ENCODE results near the gene DNAJC15. TPM values are rescaled to one million over a fixed set of nuclear protein-coding genes. Genes with fewer than 3 reads are reported as not detected.

Gene DNAJC15
- total and polyA plus RNA-seq, 2 of the 4 experiments (the other 2 are of a cell fraction), result 7.0 to 22.0 TPM

- no peaks in the 10 kb centered on the region for H3K27me3 ChIP-seq (ENCODE audit: control insufficient read depth, insufficient read depth, low read length)
- peak overlapping the region; percentile 96 for H4K91ac ChIP-seq (ENCODE audit: insufficient read depth, low read depth, low read length)
- H3K79me1 ChIP-seq (ENCODE audit: low read depth in 1 of 2, low read length in 2 of 2), result no peaks in the 10 kb centered on the region
- H2BK5ac ChIP-seq (ENCODE audit: low read depth, low read length, poor library complexity, severe bottlenecking), result peak overlapping the region; percentile 97
- ATAC-seq (ENCODE audit: low read depth) (peak; percentile 60), DNase-seq (peak; percentile 40)
- H4K20me1 ChIP-seq (ENCODE audit: insufficient read depth, low read length), result no peaks in the 10 kb centered on the region
- peak overlapping the region; percentile 39 for H3K27ac ChIP-seq (ENCODE audit: insufficient read depth, low read length)
- intact Hi-C loops (cut with micrococcal nuclease) (no loop called here), dilution Hi-C loops (cut with HindIII; ENCODE audit: low sequenced_read_pairs, unreplicated experiment) (no loop called here), in situ Hi-C loops (cut with MboI; ENCODE audit: low sequenced_read_pairs) (no loop called here)
- H3K36me3 ChIP-seq (ENCODE audit: control insufficient read depth, insufficient read depth, low read length), result no peaks in the 10 kb centered on the region
- H2AK5ac ChIP-seq (ENCODE audit: low read depth, low read length), result peak overlapping the region; percentile 78; the same call in 1 of the 2 replicates
- 0 out of 2 replicates have a peak, but pooled peaks cover 9% of the 10 kb centered on the region for H3K9me1 ChIP-seq (ENCODE audit: insufficient read depth, low read length)
- peak overlapping the region; percentile 84 for H3K14ac ChIP-seq (replicated peaks; ENCODE audit: low read depth, low read length)
- H2AK9ac ChIP-seq (replicated peaks; ENCODE audit: low read depth, low read length, poor library complexity), result no peak overlapping the region
- peak overlapping the region; percentile 89; the same call in 1 of the 2 replicates for H3K23ac ChIP-seq (ENCODE audit: low read depth, low read length)
- H3K4ac ChIP-seq (ENCODE audit: low read depth, low read length), result peak overlapping the region; percentile 80
- peak overlapping the region; percentile 89 for H2BK120ac ChIP-seq (ENCODE audit: low read depth, low read length)
- H2BK20ac ChIP-seq (ENCODE audit: low read depth, low read length), result peak overlapping the region; percentile 95
- no peak overlapping the region for H2AFZ ChIP-seq (replicated peaks; ENCODE audit: low read length, poor library complexity)
- ChIA-PET CTCF (interaction anchor here (0.6 kb wide), 1 partner anchor 25 kb away, joined by 4 read pairs; no protein-coding TSS in a partner anchor), POLR2A (ENCODE audit: unreplicated experiment) (interaction anchor here (0.6 kb wide), 1 partner anchor 52 kb away, joined by 3 read pairs; no protein-coding TSS in a partner anchor)
- H4K5ac ChIP-seq (ENCODE audit: low read depth, low read length), result peak overlapping the region; percentile 28; the same call in 1 of the 2 replicates
- peak overlapping the region; percentile 69; the same call in 1 of the 2 replicates for H3K18ac ChIP-seq (ENCODE audit: low read depth, low read length)
- H3K56ac ChIP-seq (ENCODE audit: extremely low read depth, insufficient read depth, low read length), result peak overlapping the region; percentile 65
- TF ChIP-seq, protein P1, sequence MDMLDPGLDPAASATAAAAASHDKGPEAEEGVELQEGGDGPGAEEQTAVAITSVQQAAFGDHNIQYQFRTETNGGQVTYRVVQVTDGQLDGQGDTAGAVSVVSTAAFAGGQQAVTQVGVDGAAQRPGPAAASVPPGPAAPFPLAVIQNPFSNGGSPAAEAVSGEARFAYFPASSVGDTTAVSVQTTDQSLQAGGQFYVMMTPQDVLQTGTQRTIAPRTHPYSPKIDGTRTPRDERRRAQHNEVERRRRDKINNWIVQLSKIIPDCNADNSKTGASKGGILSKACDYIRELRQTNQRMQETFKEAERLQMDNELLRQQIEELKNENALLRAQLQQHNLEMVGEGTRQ (IDR thresholded peaks at IDR 0.05; ENCODE audit: low read depth, low read length), result no peak
- TF ChIP-seq SMC3 (IDR thresholded peaks at IDR 0.05; ENCODE audit: low read depth, low read length), result no peak
- no peak for TF ChIP-seq MAZ (IDR thresholded peaks at IDR 0.05; ENCODE audit: borderline replicate concordance, low read depth, low read length)
- TF ChIP-seq CHD1 (IDR thresholded peaks at IDR 0.05; ENCODE audit: low read depth, low read length), result no peak
- TF ChIP-seq MXI1 (IDR thresholded peaks at IDR 0.05; ENCODE audit: borderline replicate concordance, low read depth, low read length), result no peak
- TF ChIP-seq RFX5 (IDR thresholded peaks at IDR 0.05; ENCODE audit: low read depth, low read length), result no peak
- TF ChIP-seq RAD21 (IDR thresholded peaks at IDR 0.05; ENCODE audit: low read length), result no peak
- no peak for TF ChIP-seq FOS (IDR thresholded peaks at IDR 0.05; ENCODE audit: low read depth, low read length)
- TF ChIP-seq NFE2L2 (IDR thresholded peaks at IDR 0.05; ENCODE audit: low read depth, low read length), result no peak
- TF ChIP-seq CEBPB (IDR thresholded peaks at IDR 0.05; ENCODE audit: low read depth, low read length), result no peak
- TF ChIP-seq BHLHE40 (IDR thresholded peaks at IDR 0.05; ENCODE audit: low read depth, low read length), result no peak
- TF ChIP-seq POLR2A (IDR thresholded peaks at IDR 0.05; ENCODE audit: low read depth, low read length), result no peak
- TF ChIP-seq MAFK (IDR thresholded peaks at IDR 0.05; ENCODE audit: low read depth, low read length), result no peak
- TF ChIP-seq ELK1 (IDR thresholded peaks at IDR 0.05; ENCODE audit: borderline replicate concordance, low read depth, low read length), result no peak
- no peak for TF ChIP-seq RCOR1 (IDR thresholded peaks at IDR 0.05; ENCODE audit: insufficient replicate concordance, low read length)
- TF ChIP-seq, protein P2, sequence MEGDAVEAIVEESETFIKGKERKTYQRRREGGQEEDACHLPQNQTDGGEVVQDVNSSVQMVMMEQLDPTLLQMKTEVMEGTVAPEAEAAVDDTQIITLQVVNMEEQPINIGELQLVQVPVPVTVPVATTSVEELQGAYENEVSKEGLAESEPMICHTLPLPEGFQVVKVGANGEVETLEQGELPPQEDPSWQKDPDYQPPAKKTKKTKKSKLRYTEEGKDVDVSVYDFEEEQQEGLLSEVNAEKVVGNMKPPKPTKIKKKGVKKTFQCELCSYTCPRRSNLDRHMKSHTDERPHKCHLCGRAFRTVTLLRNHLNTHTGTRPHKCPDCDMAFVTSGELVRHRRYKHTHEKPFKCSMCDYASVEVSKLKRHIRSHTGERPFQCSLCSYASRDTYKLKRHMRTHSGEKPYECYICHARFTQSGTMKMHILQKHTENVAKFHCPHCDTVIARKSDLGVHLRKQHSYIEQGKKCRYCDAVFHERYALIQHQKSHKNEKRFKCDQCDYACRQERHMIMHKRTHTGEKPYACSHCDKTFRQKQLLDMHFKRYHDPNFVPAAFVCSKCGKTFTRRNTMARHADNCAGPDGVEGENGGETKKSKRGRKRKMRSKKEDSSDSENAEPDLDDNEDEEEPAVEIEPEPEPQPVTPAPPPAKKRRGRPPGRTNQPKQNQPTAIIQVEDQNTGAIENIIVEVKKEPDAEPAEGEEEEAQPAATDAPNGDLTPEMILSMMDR (conservative IDR thresholded peaks at IDR 0.05; ENCODE audit: low read depth, low read length), result no peak
- WGBS, 2 experiments (ENCODE audit: extremely low coverage in 2 of 2, insufficient read length in 1 of 2), result no CpG with 5 or more reads among the region's 2 CpGs
- peaks cover 2% of the 10 kb centered on the region for H3K4me1 ChIP-seq (ENCODE audit: control insufficient read depth, insufficient read depth, low read length)
- no TSS peak for BruUV-seq (replicated peaks)
- H2BK15ac ChIP-seq (ENCODE audit: low read depth, low read length), result peak overlapping the region; percentile 98; the same call in 2 of the 3 replicates
- H3K9me3 ChIP-seq (ENCODE audit: control insufficient read depth, insufficient read depth, low read length), result no peaks in the 10 kb centered on the region
- H3K4me2 ChIP-seq (ENCODE audit: low read depth, low read length), result peak overlapping the region; percentile 53; the same call in 1 of the 2 replicates
- peak overlapping the region; percentile 65 to 94 for H4K8ac ChIP-seq (ENCODE audit: low read depth in 2 of 2, low read length in 2 of 2)
- H3K4me3 ChIP-seq (ENCODE audit: insufficient read depth, low read depth, low read length), result no peak overlapping the region
- no peak overlapping the region; the same call in 1 of the 2 replicates for H3K9ac ChIP-seq (ENCODE audit: low read depth, low read length)
These were observed 26.0 kb upstream of the DNAJC15 start for GRCh38 chr13:42997381-42997780.
